HG03354 (cell line): ENCODE results near the gene RFX8.
"Not testable (repeated sequence)": the region's sequence is repeated elsewhere in the genome, so short reads cannot be mapped to it uniquely, and the experiment has no call there.

Experiments used
- ATAC-seq: cut with Tn5 transposase; IDR thresholded peaks from one replicate; pipeline ENCODE4 v1.9.1; 2021; ENCODE audit warnings: mild to moderate bottlenecking; ENCODE audit not compliant: unreplicated experiment, poor library complexity, severe bottlenecking

RFX8 gene

GRCh38 chr2:101474731-101475384 is at the start of gene RFX8:
Gene RFX8 (minus strand): TSS chr2:101475112. CDS start chr2:101466848, 8,264 bp downstream.
- no peak for ATAC-seq

- ATAC-seq, result no peak
These were observed 46.6 kb upstream of the RFX8 start for GRCh38 chr2:101521487-101521886.

- no peak for ATAC-seq
These were observed 45.3 kb upstream of the RFX8 start for GRCh38 chr2:101520246-101520645.

GRCh38 chr2:101518578-101519492 is 43.9 kb upstream of the RFX8 start:
- no peak for ATAC-seq

GRCh38 chr2:101517758-101518271 is 42.9 kb upstream of the RFX8 start:
- ATAC-seq, result no peak

GRCh38 chr2:101516823-101517690 is 42.1 kb upstream of the RFX8 start:
- no peak for ATAC-seq

GRCh38 chr2:101516349-101516748 is 41.4 kb upstream of the RFX8 start:
- no peak for ATAC-seq

- no peak for ATAC-seq
These were observed 40.6 kb upstream of the RFX8 start for GRCh38 chr2:101515477-101515876.

GRCh38 chr2:101512993-101513392 is 38.1 kb upstream of the RFX8 start:
- no peak for ATAC-seq

- ATAC-seq, result no peak
These were observed 36.5 kb upstream of the RFX8 start for GRCh38 chr2:101511381-101511780.

GRCh38 chr2:101509499-101510284 is 34.8 kb upstream of the RFX8 start:
- no peak for ATAC-seq

GRCh38 chr2:101508636-101509035 is 33.7 kb upstream of the RFX8 start:
- no peak for ATAC-seq

- ATAC-seq, result not testable (repeated sequence)
These were observed 30.4 kb upstream of the RFX8 start for GRCh38 chr2:101505276-101505675.

- ATAC-seq, result not testable (repeated sequence)
These were observed 29.8 kb upstream of the RFX8 start for GRCh38 chr2:101504744-101505143.

- no peak for ATAC-seq
These were observed 27.2 kb upstream of the RFX8 start for GRCh38 chr2:101502095-101502494.

- no peak for ATAC-seq
These were observed 26.5 kb upstream of the RFX8 start for GRCh38 chr2:101501443-101501842.

GRCh38 chr2:101500860-101501259 is 25.9 kb upstream of the RFX8 start:
- ATAC-seq, result no peak

GRCh38 chr2:101500180-101500579 is 25.3 kb upstream of the RFX8 start:
- no peak for ATAC-seq

GRCh38 chr2:101496279-101496678 is 21.4 kb upstream of the RFX8 start:
- ATAC-seq, result no peak
